ENCODE measurements around the gene STK11.

DNA sequence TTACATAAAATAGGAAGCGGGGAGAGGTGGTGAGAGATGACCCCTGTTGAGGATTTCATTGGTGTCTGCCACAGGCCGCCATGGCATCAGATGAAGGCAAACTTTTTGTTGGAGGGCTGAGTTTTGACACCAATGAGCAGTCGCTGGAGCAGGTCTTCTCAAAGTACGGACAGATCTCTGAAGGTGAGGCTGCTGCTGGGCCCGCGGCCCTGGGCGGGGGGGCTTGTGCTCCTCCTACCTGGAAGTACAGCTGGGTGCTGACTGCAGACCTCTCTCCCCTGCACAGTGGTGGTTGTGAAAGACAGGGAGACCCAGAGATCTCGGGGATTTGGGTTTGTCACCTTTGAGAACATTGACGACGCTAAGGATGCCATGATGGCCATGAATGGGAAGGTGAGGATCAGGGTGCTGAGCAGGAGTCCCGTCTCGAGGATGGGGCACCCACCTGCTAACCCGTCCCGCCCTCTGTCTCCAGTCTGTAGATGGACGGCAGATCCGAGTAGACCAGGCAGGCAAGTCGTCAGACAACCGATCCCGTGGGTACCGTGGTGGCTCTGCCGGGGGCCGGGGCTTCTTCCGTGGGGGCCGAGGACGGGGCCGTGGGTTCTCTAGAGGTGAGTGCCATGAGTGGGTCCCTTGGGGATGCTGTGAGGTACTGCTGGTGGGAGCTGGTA is 65.4 kb downstream of the STK11 start:
- TF ChIP-seq L3MBTL2 (conservative IDR thresholded peaks at IDR 0.05) = no peak
- no peak for TF ChIP-seq ZNF384 (IDR thresholded peaks at IDR 0.05)
- TF ChIP-seq, protein P1, sequence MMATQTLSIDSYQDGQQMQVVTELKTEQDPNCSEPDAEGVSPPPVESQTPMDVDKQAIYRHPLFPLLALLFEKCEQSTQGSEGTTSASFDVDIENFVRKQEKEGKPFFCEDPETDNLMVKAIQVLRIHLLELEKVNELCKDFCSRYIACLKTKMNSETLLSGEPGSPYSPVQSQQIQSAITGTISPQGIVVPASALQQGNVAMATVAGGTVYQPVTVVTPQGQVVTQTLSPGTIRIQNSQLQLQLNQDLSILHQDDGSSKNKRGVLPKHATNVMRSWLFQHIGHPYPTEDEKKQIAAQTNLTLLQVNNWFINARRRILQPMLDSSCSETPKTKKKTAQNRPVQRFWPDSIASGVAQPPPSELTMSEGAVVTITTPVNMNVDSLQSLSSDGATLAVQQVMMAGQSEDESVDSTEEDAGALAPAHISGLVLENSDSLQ (IDR thresholded peaks at IDR 0.05) = no peak
- no peak for TF ChIP-seq FOXK2 (IDR thresholded peaks at IDR 0.05)
- TF ChIP-seq TARDBP (IDR thresholded peaks at IDR 0.05) = no peak
- no peak for TF ChIP-seq BHLHE40 (IDR thresholded peaks at IDR 0.05; ENCODE audit: borderline replicate concordance)
- TF ChIP-seq CTBP1 (IDR thresholded peaks at IDR 0.05; ENCODE audit: borderline replicate concordance) = no peak
- no peak for TF ChIP-seq NFRKB (IDR thresholded peaks at IDR 0.05)
- no peak for TF ChIP-seq SUZ12 (IDR thresholded peaks at IDR 0.05)
- no peak for TF ChIP-seq LEF1 (IDR thresholded peaks at IDR 0.05; ENCODE audit: borderline replicate concordance)
- no peak for TF ChIP-seq ARNT (IDR thresholded peaks at IDR 0.05)

All from HEK293T (cell line).